H1 (cell line): ENCODE data around the gene MBTPS1. TPM values are rescaled to one million over a fixed set of nuclear protein-coding genes. Genes with fewer than 3 reads are reported as not detected.
A peak's percentile ranks its signal among the peaks of the same experiment; 100 is the strongest.

Source experiments
- CTCF ChIA-PET: fragments of 300-600 bp; sonication (Branson Sonifier 250); formaldehyde crosslinking; loops from one replicate; lab custom pipeline; 2021; ENCODE audit not compliant: partially characterized antibody; lab: Charles Lee
- POLR2A ChIA-PET: fragments of 300-600 bp; sonication (Branson Sonifier 250); formaldehyde crosslinking; loops from one replicate; lab custom pipeline; 2021; ENCODE audit warnings: inconsistent platforms; ENCODE audit not compliant: partially characterized antibody; lab: Charles Lee
- DNase-seq, 2 experiments: peaks; one replicate each; pipeline versions ENCODE4 v3.0.0 to v3.0.0-alpha.2; 2010 to 2022; ENCODE audit warnings: low spot score in 2 of 2, low read depth in 1 of 2, mixed read lengths in 1 of 2
- FAIRE-seq: peaks from 2 replicates; lab custom pipeline; 2011; peaks lifted over from hg19 to GRCh38; lab: Jason Lieb, UNC
- H2AFZ ChIP-seq: 2 replicates; pipeline ENCODE4 v1.8.1; 2012; ENCODE audit warnings: low read length, inconsistent platforms
- H2AK5ac ChIP-seq: 2 replicates; pipeline ENCODE4 v1.6.1; 2013; ENCODE audit warnings: low read depth, low read length
- H2BK120ac ChIP-seq: replicated peaks from 2 replicates; pipeline ENCODE3; 2013; ENCODE audit warnings: low read depth, low read length, inconsistent platforms
- H2BK12ac ChIP-seq: 2 replicates; pipeline ENCODE4 v1.6.1; 2013; ENCODE audit warnings: low read depth, low read length
- H2BK15ac ChIP-seq: 2 replicates; pipeline ENCODE4 v1.6.1; 2013; ENCODE audit warnings: low read length
- H2BK20ac ChIP-seq: 2 replicates; pipeline ENCODE4 v1.6.1; 2013; ENCODE audit warnings: low read length
- H2BK5ac ChIP-seq: 2 replicates; pipeline ENCODE4 v1.6.1; 2013; ENCODE audit warnings: low read depth, low read length
- H3K14ac ChIP-seq: 2 replicates; pipeline ENCODE4 v1.6.1; 2013; ENCODE audit warnings: inconsistent platforms; ENCODE audit not compliant: insufficient read length
- H3K18ac ChIP-seq: 2 replicates; pipeline ENCODE4 v1.6.1; 2013; ENCODE audit warnings: low read length; ENCODE audit errors: extremely low read depth
- H3K23ac ChIP-seq: 2 replicates; pipeline ENCODE4 v1.6.1; 2013; ENCODE audit warnings: inconsistent platforms; ENCODE audit not compliant: insufficient read length
- H3K23me2 ChIP-seq: 2 replicates; pipeline ENCODE4 v1.6.1; 2013; ENCODE audit warnings: low read depth, low read length
- H3K27ac ChIP-seq: 2 replicates; pipeline ENCODE4 v1.6.1; 2011; ENCODE audit warnings: low read depth, low read length, inconsistent platforms
- H3K27me3 ChIP-seq, 4 experiments: replicated peaks in 1 of 4; 1 replicate in 1 of 4; 2 replicates in 3 of 4; pipeline versions ENCODE4 v1.6.1 to v1.8.1; 2011 to 2013; ENCODE audit warnings: low read length in 3 of 4, mild to moderate bottlenecking in 3 of 4, inconsistent platforms in 2 of 4, mixed read lengths in 2 of 4, moderate library complexity in 1 of 4; ENCODE audit not compliant: control insufficient read depth in 3 of 4, insufficient read depth in 3 of 4; ENCODE audit errors: extremely low read depth in 1 of 4
- H3K36me3 ChIP-seq, 4 experiments: 2 replicates each; pipeline versions ENCODE4 v1.6.1 to v1.8.1; 2011 to 2013; ENCODE audit warnings: mild to moderate bottlenecking in 4 of 4, low read length in 3 of 4, moderate library complexity in 2 of 4, control low read depth in 1 of 4, inconsistent platforms in 1 of 4; ENCODE audit not compliant: insufficient read depth in 4 of 4, control insufficient read depth in 2 of 4
- H3K4ac ChIP-seq: replicated peaks from 2 replicates; pipeline ENCODE3; 2013; ENCODE audit warnings: low read length, low read depth, mixed read lengths, inconsistent platforms; ENCODE audit not compliant: insufficient read length
- H3K4me1 ChIP-seq, 4 experiments: replicated peaks in 1 of 4; 1 replicate in 1 of 4; 2 replicates in 3 of 4; pipeline versions ENCODE4 v1.6.1 to v1.8.1; 2011 to 2013; ENCODE audit warnings: low read length in 3 of 4, inconsistent platforms in 2 of 4, mixed read lengths in 1 of 4; ENCODE audit not compliant: insufficient read depth in 4 of 4, control insufficient read depth in 3 of 4
- H3K4me2 ChIP-seq, 2 experiments: 2 replicates each; pipeline versions ENCODE4 v1.6.1 to v1.8.1; 2011 to 2013; ENCODE audit warnings: low read depth in 2 of 2, low read length in 2 of 2, control low read depth in 1 of 2, inconsistent platforms in 1 of 2, mild to moderate bottlenecking in 1 of 2; ENCODE audit not compliant: insufficient read depth in 1 of 2
- H3K4me3 ChIP-seq, 4 experiments: fragments of 200-600, 300-600 bp in 1 of 4; sonication (generic), shearing (Covaris generic), sonication (Bioruptor Twin) in 1 of 4; 2 replicates each; pipeline versions ENCODE4 v1.5.1 to v1.8.1; 2011 to 2016; ENCODE audit warnings: low read length in 4 of 4, low read depth in 3 of 4, control low read depth in 2 of 4, inconsistent platforms in 2 of 4, mild to moderate bottlenecking in 2 of 4, mixed read lengths in 1 of 4, moderate library complexity in 1 of 4; ENCODE audit not compliant: insufficient read depth in 2 of 4; ENCODE audit errors: extremely low read depth in 1 of 4
- H3K56ac ChIP-seq: replicated peaks from 2 replicates; pipeline ENCODE3; 2013; ENCODE audit warnings: low read depth, mild to moderate bottlenecking, mixed read lengths, low read length, inconsistent platforms; ENCODE audit not compliant: insufficient read length
- H3K79me1 ChIP-seq: 2 replicates; pipeline ENCODE4 v1.6.1; 2013; ENCODE audit warnings: low read depth, low read length, control low read depth
- H3K79me2 ChIP-seq, 2 experiments: 2 replicates each; pipeline versions ENCODE4 v1.6.1 to v1.8.1; 2012 to 2013; ENCODE audit warnings: low read length in 2 of 2, mild to moderate bottlenecking in 2 of 2, inconsistent platforms in 1 of 2; ENCODE audit not compliant: insufficient read depth in 2 of 2, control insufficient read depth in 1 of 2
- H3K9ac ChIP-seq, 4 experiments: replicated peaks in 1 of 4; 1 replicate in 1 of 4; 2 replicates in 3 of 4; pipeline versions ENCODE4 v1.6.1 to v1.8.1; 2011 to 2013; ENCODE audit warnings: low read depth in 3 of 4, low read length in 3 of 4, control low read depth in 2 of 4, mild to moderate bottlenecking in 2 of 4, moderate library complexity in 2 of 4, inconsistent platforms in 1 of 4; ENCODE audit errors: extremely low read depth in 1 of 4
- H3K9me3 ChIP-seq, 2 experiments: 2 replicates each; pipeline versions ENCODE4 v1.6.1 to v1.8.1; 2012 to 2013; ENCODE audit warnings: mild to moderate bottlenecking in 2 of 2, moderate library complexity in 2 of 2, control low read depth in 1 of 2, inconsistent platforms in 1 of 2, low read depth in 1 of 2, low read length in 1 of 2, mixed read lengths in 1 of 2; ENCODE audit not compliant: insufficient read depth in 2 of 2
- H4K20me1 ChIP-seq, 2 experiments: replicated peaks in 1 of 2; 2 replicates each; pipeline versions ENCODE3 to v1.8.1; 2011 to 2013; ENCODE audit warnings: inconsistent platforms in 2 of 2, low read length in 2 of 2, mild to moderate bottlenecking in 1 of 2; ENCODE audit not compliant: insufficient read depth in 2 of 2, control insufficient read depth in 1 of 2
- H4K5ac ChIP-seq: 2 replicates; pipeline ENCODE4 v1.6.1; 2013; ENCODE audit warnings: low read length, low read depth, mixed read lengths, inconsistent platforms; ENCODE audit not compliant: insufficient read length
- H4K8ac ChIP-seq: 2 replicates; pipeline ENCODE4 v1.8.0; 2013; ENCODE audit warnings: mild to moderate bottlenecking, moderate library complexity, low read length, inconsistent platforms; ENCODE audit not compliant: insufficient read depth; ENCODE audit errors: extremely low read depth
- H4K91ac ChIP-seq: replicated peaks from 2 replicates; pipeline ENCODE3; 2013; ENCODE audit warnings: low read length, mixed read lengths, inconsistent platforms; ENCODE audit not compliant: insufficient read length
- ASH2L ChIP-seq: fragments of 200-600, 300-600 bp; sonication (generic); IDR thresholded peaks from one replicate; pipeline ENCODE4 v1.7.1; 2017; ENCODE audit warnings: low read length
- ATF3 ChIP-seq: IDR thresholded peaks from 2 replicates; pipeline ENCODE4 v1.6.1; 2011; ENCODE audit warnings: low read depth, mild to moderate bottlenecking, low read length; ENCODE audit not compliant: insufficient read depth
- CREB1 ChIP-seq: IDR thresholded peaks from 2 replicates; pipeline ENCODE4 v1.6.1; 2012; ENCODE audit warnings: inconsistent platforms
- JUND ChIP-seq: IDR thresholded peaks from 2 replicates; pipeline ENCODE4 v1.6.1; 2011; ENCODE audit warnings: mild to moderate bottlenecking, improper control_type of control experiment, low read length
- KDM5A ChIP-seq: fragments of 200-600 bp; IDR thresholded peaks from 2 replicates; pipeline ENCODE4 v1.7.1; 2012; ENCODE audit warnings: mild to moderate bottlenecking, low read length, inconsistent platforms, mixed read lengths
- MAX ChIP-seq: IDR thresholded peaks from 2 replicates; pipeline ENCODE4 v1.6.1; 2012; ENCODE audit warnings: inconsistent platforms
- POLR2AphosphoS5 ChIP-seq: IDR thresholded peaks from 2 replicates; pipeline ENCODE4 v1.6.1; 2011; ENCODE audit warnings: low read depth, low read length
- RAD21 ChIP-seq, 2 experiments: IDR thresholded peaks in 1 of 2; conservative IDR thresholded peaks in 1 of 2; 2 replicates each; pipeline ENCODE4 v1.6.1; 2011; ENCODE audit warnings: low read depth in 2 of 2, low read length in 2 of 2, improper control_type of control experiment in 1 of 2, inconsistent platforms in 1 of 2, mild to moderate bottlenecking in 1 of 2, moderate library complexity in 1 of 2
- TEAD4 ChIP-seq: IDR thresholded peaks from 2 replicates; pipeline ENCODE4 v1.6.1; 2012; ENCODE audit warnings: low read depth, low read length, inconsistent platforms, mixed read lengths
- YY1 ChIP-seq: IDR thresholded peaks from 2 replicates; pipeline ENCODE4 v1.6.1; 2011; ENCODE audit warnings: low read depth, mild to moderate bottlenecking, low read length
- WGBS, 2 experiments: shearing (Covaris generic) in 1 of 2; methylation state at CpG; one replicate each; pipeline versions ENCODE4 v1.1.6 to v1.1.7; 2013 to 2015; ENCODE audit warnings: low lambda C conversion rate in 2 of 2, mixed read lengths in 2 of 2, inconsistent platforms in 1 of 2, low coverage in 1 of 2, missing lambda C conversion rate in 1 of 2; ENCODE audit not compliant: insufficient replicate concordance in 2 of 2, insufficient coverage in 1 of 2, insufficient read length in 1 of 2; ENCODE audit errors: extremely low coverage in 1 of 2, missing lambda C conversion rate in 1 of 2; 5-methylcytosine and 5-hydroxymethylcytosine counted together
- polyA plus RNA-seq, 7 experiments: library from polyadenylated mRNA; depleted of rRNA in 3 of 7; stranded (reverse) in 5 of 7; unstranded in 2 of 7; fragments of >200 nt in 5 of 7; fragments of 200-250 nt in 2 of 7; gene quantifications; 1 replicate in 5 of 7; 2 replicates in 1 of 7; 4 replicates in 1 of 7; pipeline versions ENCODE4 v1.2.1 to v1.2.3, GENCODE V29; 2011 to 2013; ENCODE audit warnings: missing spikeins in 2 of 7, mixed read lengths in 2 of 7
- total RNA-seq: library from RNA; stranded (reverse); fragmentation: NEBNext Ultra II Directional; extraction: Animal tissue kit (Norgen Biotek cat#: 25700); gene quantifications from 2 replicates; pipeline ENCODE4 v1.2.1, GENCODE V29; 2021

The MBTPS1 gene
- total and polyA plus RNA-seq, 2 of the 8 experiments (the other 6 are each of a cell fraction or from before 2014, with no cell fraction given) = 30.6 to 53.3 TPM

GRCh38 chr16:84062734-84063640 is 53.8 kb downstream of the MBTPS1 start:
- peak; percentile 60 for FAIRE-seq
- Histone ChIP-seq H3K4me3 (no peak overlapping the region), H4K5ac (no peak overlapping the region), H3K23me2 (no peaks in the 10 kb centered on the region; the same call in 1 of the 2 replicates), H3K14ac (no peak overlapping the region), H3K4me1 (no peaks in the 10 kb centered on the region), H3K4ac (no peak overlapping the region), H3K9me3 (no peaks in the 10 kb centered on the region), H3K18ac (no peak overlapping the region), H2BK5ac (no peak overlapping the region), H3K36me3 (peaks cover 8 to 42% (median 22%) of the 10 kb centered on the region in 4 experiments; a peak in 7 of 8 replicates), H4K8ac (no peak overlapping the region), H4K91ac (no peak overlapping the region), H3K79me2 (no peaks in the 10 kb centered on the region), H2BK12ac (no peak overlapping the region), H2AK5ac (no peak overlapping the region), H3K4me2 (no peak overlapping the region), H2BK120ac (no peak overlapping the region), H3K79me1 (no peaks in the 10 kb centered on the region), H2AFZ (no peak overlapping the region; the same call in 1 of the 2 replicates), H3K9ac (no peak overlapping the region), H3K23ac (no peak overlapping the region), H3K27me3 (no peaks in the 10 kb centered on the region), H2BK15ac (no peak overlapping the region), H3K56ac (no peak overlapping the region), H4K20me1 (peaks cover 0 to 8% of the 10 kb centered on the region in 2 experiments), H2BK20ac (no peak overlapping the region), H3K27ac (no peak overlapping the region)
- WGBS, 2 experiments = 60% methylated on average over 25 of the region's 25 CpGs; no CpG with 5 or more reads in 1 of the 2 experiments
- POLR2A ChIA-PET = no interaction called here
- CTCF ChIA-PET = interaction anchor here (0.7 to 21.4 kb wide), 13 partner anchors 9 to 115 kb away, joined by 3 to 366 read pairs (median 4); partner anchors contain the start of genes MBTPS1, OSGIN1 and SLC38A8
- peak; percentile 75 to 98 for DNase-seq
- TF ChIP-seq YY1 (0 out of 2 replicates have a peak, but pooled peaks have one; percentile 10), CREB1 (peak; percentile 80), MAX (peak; percentile 41; the same call in 1 of the 2 replicates), ASH2L (no peak), KDM5A (no peak), RAD21 (IDR thresholded peaks at IDR 0.05 in 1 of 2, conservative IDR thresholded peaks at IDR 0.05 in 1 of 2; ENCODE audit: low read depth in 2 of 2, low read length in 2 of 2) (peak; percentile 72 to 77), ATF3 (0 out of 2 replicates have a peak, but pooled peaks have one; percentile 18), POLR2AphosphoS5 (no peak), JUND (peak; percentile 90), TEAD4 (peak; percentile 78)
